A673 (cell line): Measurements from ENCODE around the gene EPHA10. TPM values are rescaled to one million over a fixed set of nuclear protein-coding genes. Genes with fewer than 3 reads are reported as not detected.
A peak's percentile ranks its signal among the peaks of the same experiment; 100 is the strongest.

Experiments
- BruUV-seq: library from RNA; stranded (reverse); fragments of 400-500 nt; replicated peaks from 2 replicates; lab custom pipeline; 2021; lab: Mats Ljungman, UMichigan
- CTCF ChIA-PET: fragments of 300-600 bp; sonication (Branson Sonifier 250); formaldehyde crosslinking; loops from one replicate; lab custom pipeline; 2022; ENCODE audit warnings: antibody characterized with exemption; lab: Charles Lee
- POLR2A ChIA-PET: fragments of 300-600 bp; sonication (Branson Sonifier 250); formaldehyde crosslinking; loops from one replicate; lab custom pipeline; 2022; ENCODE audit warnings: antibody characterized with exemption; ENCODE audit not compliant: low non-redundant PET; lab: Charles Lee
- DNase-seq: peaks from one replicate; pipeline ENCODE4 v3.0.0-alpha.2; 2015; ENCODE audit warnings: low spot score
- H3K27ac ChIP-seq: fragments of 200-600 bp; sonication (generic); 2 replicates; pipeline ENCODE4 v1.5.1; 2016; ENCODE audit warnings: mixed run types, low read depth, mild to moderate bottlenecking, mixed read lengths, antibody characterized with exemption, low read length; ENCODE audit not compliant: poor library complexity, severe bottlenecking
- H3K27me3 ChIP-seq: fragments of 200-600 bp; sonication (generic); replicated peaks from 2 replicates; pipeline ENCODE4 v1.6.1; 2017; ENCODE audit warnings: mixed run types, low read depth, mild to moderate bottlenecking, mixed read lengths, antibody characterized with exemption, low read length; ENCODE audit not compliant: insufficient read depth, poor library complexity
- H3K36me3 ChIP-seq: fragments of 200-600 bp; sonication (generic); 2 replicates; pipeline ENCODE4 v1.6.1; 2016; ENCODE audit warnings: mixed run types, mild to moderate bottlenecking, mixed read lengths, antibody characterized with exemption, low read length; ENCODE audit not compliant: insufficient read depth, poor library complexity, severe bottlenecking
- H3K4me1 ChIP-seq: fragments of 200-600 bp; sonication (generic); 2 replicates; pipeline ENCODE4 v1.6.1; 2017; ENCODE audit warnings: mixed run types, mild to moderate bottlenecking, mixed read lengths, antibody characterized with exemption, low read length; ENCODE audit not compliant: insufficient read depth, poor library complexity, severe bottlenecking
- H3K4me3 ChIP-seq: fragments of 200-600 bp; sonication (generic); 2 replicates; pipeline ENCODE4 v1.5.1; 2016; ENCODE audit warnings: low read depth, mixed run types, mild to moderate bottlenecking, mixed read lengths, low read length; ENCODE audit not compliant: poor library complexity, severe bottlenecking
- H3K9me3 ChIP-seq: fragments of 200-600 bp; sonication (generic); 2 replicates; pipeline ENCODE4 v1.6.1; 2016; ENCODE audit warnings: mixed run types, low read depth, mild to moderate bottlenecking, mixed read lengths, antibody characterized with exemption, low read length; ENCODE audit not compliant: poor library complexity, severe bottlenecking
- EZH2 ChIP-seq: fragments of 200-600 bp; sonication (generic); IDR thresholded peaks from 2 replicates; pipeline ENCODE4 v1.6.1; 2017; ENCODE audit warnings: borderline replicate concordance, low read depth, mild to moderate bottlenecking, mixed read lengths, antibody characterized with exemption, low read length; ENCODE audit not compliant: poor library complexity, severe bottlenecking
- intact Hi-C: fragments of 100-400 bp; cut with micrococcal nuclease; formaldehyde crosslinking; loops from one replicate; pipeline ENCODE4 v1.10.0; 2022; ENCODE audit not compliant: unreplicated experiment
- total RNA-seq: library from RNA; stranded (reverse); gene quantifications from 2 replicates; pipeline ENCODE4 v1.2.3, GENCODE V29; 2021
- TF ChIP-seq, protein P1 (sequence below): fragments of 300-800, 200-600 bp; sonication (generic); conservative IDR thresholded peaks from 2 replicates; pipeline ENCODE4 v1.5.1; 2017; ENCODE audit warnings: low read depth, mild to moderate bottlenecking, antibody characterized with exemption, low read length, moderate library complexity, mixed read lengths

The EPHA10 gene
- total RNA-seq, 1 experiment from 2014 or later, result not detected

DNA sequence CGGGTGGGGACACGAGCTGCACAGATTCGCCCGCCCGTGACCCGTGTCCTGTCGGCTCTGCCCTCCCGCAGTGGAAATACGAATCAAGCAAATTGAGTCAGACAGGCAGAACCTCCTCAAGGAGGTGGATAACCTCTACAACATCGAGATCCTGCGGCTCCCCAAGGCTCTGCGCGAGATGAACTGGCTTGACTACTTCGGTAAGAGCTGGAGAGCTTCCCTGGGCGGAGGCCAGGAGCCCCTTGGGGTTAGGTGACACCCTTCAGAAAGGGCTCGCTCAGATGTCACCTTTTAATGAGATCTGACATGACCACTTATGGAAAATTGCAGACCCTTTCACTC, 72.1 kb downstream of the EPHA10 start:
- BruUV-seq, result no TSS peak
- Histone ChIP-seq H3K4me1 (peaks cover 16% of the 10 kb centered on the region), H3K4me3 (peak overlapping the region; percentile 98), H3K36me3 (peaks cover 35% of the 10 kb centered on the region), H3K27ac (peak overlapping the region; percentile 86), H3K9me3 (no peaks in the 10 kb centered on the region), H3K27me3 (no peaks in the 10 kb centered on the region)
- intact Hi-C loops, result loop anchor here (10.0 kb wide), 2 partner anchors 112 to 322 kb away; partner anchors contain the start of genes C1orf122, UTP11 and YRDC
- ChIA-PET POLR2A (no interaction called here), CTCF (no interaction called here)
- no peak for DNase-seq
- TF ChIP-seq, protein P1, sequence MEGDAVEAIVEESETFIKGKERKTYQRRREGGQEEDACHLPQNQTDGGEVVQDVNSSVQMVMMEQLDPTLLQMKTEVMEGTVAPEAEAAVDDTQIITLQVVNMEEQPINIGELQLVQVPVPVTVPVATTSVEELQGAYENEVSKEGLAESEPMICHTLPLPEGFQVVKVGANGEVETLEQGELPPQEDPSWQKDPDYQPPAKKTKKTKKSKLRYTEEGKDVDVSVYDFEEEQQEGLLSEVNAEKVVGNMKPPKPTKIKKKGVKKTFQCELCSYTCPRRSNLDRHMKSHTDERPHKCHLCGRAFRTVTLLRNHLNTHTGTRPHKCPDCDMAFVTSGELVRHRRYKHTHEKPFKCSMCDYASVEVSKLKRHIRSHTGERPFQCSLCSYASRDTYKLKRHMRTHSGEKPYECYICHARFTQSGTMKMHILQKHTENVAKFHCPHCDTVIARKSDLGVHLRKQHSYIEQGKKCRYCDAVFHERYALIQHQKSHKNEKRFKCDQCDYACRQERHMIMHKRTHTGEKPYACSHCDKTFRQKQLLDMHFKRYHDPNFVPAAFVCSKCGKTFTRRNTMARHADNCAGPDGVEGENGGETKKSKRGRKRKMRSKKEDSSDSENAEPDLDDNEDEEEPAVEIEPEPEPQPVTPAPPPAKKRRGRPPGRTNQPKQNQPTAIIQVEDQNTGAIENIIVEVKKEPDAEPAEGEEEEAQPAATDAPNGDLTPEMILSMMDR, result no peak
- TF ChIP-seq EZH2, result no peak

- Histone ChIP-seq H3K27ac (peak within 1 kb of the TSS; percentile 86), H3K4me1 (peaks cover 16% of the 10 kb centered on the region), H3K27me3 (no peaks in the 10 kb centered on the region), H3K9me3 (no peaks in the 10 kb centered on the region), H3K4me3 (peak within 1 kb of the TSS; percentile 98), H3K36me3 (peaks cover 29% of the 10 kb centered on the region)
- TF ChIP-seq, protein P1, result peak; percentile 79
- no peak for TF ChIP-seq EZH2
- POLR2A ChIA-PET, result interaction anchor here (0.6 to 0.7 kb wide), 3 partner anchors 105 to 402 kb away, joined by 3 to 15 read pairs (median 5); no protein-coding TSS in a partner anchor
- DNase-seq, result peak; percentile 99
- BruUV-seq, result no TSS peak
- CTCF ChIA-PET, result interaction anchor here (0.6 to 0.9 kb wide), 3 partner anchors 85 to 178 kb away, joined by 3 to 4 read pairs (median 3); partner anchors contain the start of genes MEAF6 and MTF1
- intact Hi-C loops, result loop anchor here (10.0 kb wide), 2 partner anchors 113 to 323 kb away; partner anchors contain the start of genes C1orf122, UTP11 and YRDC
Measured at GRCh38 chr1:37692078-37692833, 72.7 kb downstream of the EPHA10 start, which contains the start of gene CDCA8. Gene CDCA8 (plus strand): TSS chr1:37692516. CDS start chr1:37692691, 175 bp downstream.

DNA sequence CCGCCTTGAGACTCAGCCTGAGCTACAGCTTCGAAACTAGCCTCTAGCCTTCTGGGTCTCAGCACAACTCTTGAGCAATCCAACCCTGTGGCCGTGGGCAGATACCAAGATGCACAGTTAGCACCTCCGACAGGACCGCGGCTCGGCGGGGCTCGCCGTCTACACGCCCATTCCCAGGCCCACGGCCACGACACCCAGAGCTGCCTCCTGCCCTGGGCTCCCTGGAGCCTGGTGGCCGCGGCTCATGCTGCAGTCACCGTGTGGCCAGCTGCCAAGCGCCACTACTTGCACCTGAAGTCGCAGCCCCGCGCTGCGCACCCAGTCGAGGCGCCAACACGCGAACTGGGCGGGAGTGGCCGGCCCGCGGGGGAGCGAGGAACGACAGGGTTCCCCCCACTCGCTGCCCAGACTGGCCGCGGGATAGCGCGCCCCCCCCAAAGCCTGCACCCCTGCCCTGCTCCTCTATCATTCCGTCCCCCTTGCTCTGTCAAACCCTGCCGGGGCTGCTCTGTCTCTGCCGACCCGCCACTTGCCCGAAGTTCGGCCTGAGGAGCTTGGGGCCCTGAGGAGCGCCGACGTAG, 73.3 kb downstream of the EPHA10 start:
- Histone ChIP-seq H3K9me3 (no peaks in the 10 kb centered on the region), H3K4me3 (peak overlapping the region; percentile 98), H3K27ac (peak overlapping the region; percentile 86), H3K27me3 (no peaks in the 10 kb centered on the region), H3K4me1 (peaks cover 16% of the 10 kb centered on the region), H3K36me3 (peaks cover 24% of the 10 kb centered on the region)
- TF ChIP-seq, protein P1, result no peak
- no peak for TF ChIP-seq EZH2
- ChIA-PET POLR2A (interaction anchor here (0.6 to 0.7 kb wide), 3 partner anchors 104 to 401 kb away, joined by 3 to 15 read pairs (median 5); no protein-coding TSS in a partner anchor), CTCF (interaction anchor here (0.6 to 0.9 kb wide), 3 partner anchors 84 to 177 kb away, joined by 3 to 4 read pairs (median 3); partner anchors contain the start of genes MEAF6 and MTF1)
- peak; percentile 23 for DNase-seq
- intact Hi-C loops, result loop anchor here (10.0 kb wide), 2 partner anchors 113 to 323 kb away; partner anchors contain the start of genes C1orf122, UTP11 and YRDC
- no TSS peak for BruUV-seq
